HEK293 (cell line): ENCODE results near the gene MYO7A.

Experiments
- CTCF ChIP-seq: fragments of 450-650 bp; formaldehyde crosslinking; IDR thresholded peaks from 2 replicates; pipeline ENCODE4 v1.5.1; 2016; ENCODE audit warnings: missing biosample characterization, missing genetic modification characterization
- ZNF416 ChIP-seq: fragments of 450-650 bp; formaldehyde crosslinking; IDR thresholded peaks from 2 replicates; pipeline ENCODE4 v1.5.1; 2016; ENCODE audit warnings: missing biosample characterization, missing genetic modification characterization
- ZNF549 ChIP-seq: fragments of 450-650 bp; IDR thresholded peaks from 2 replicates; pipeline ENCODE4 v1.5.1; 2018; ENCODE audit warnings: missing biosample characterization, missing genetic modification characterization, mild to moderate bottlenecking, inconsistent platforms, moderate library complexity

GRCh38 chr11:77212314-77213007, 84.4 kb downstream of the MYO7A start:
- TF ChIP-seq CTCF (tag by site-specific recombination) (no peak), ZNF416 (tag by site-specific recombination) (no peak), ZNF549 (tag by site-specific recombination) (no peak)
